NCI-H2107 (cell line): ENCODE measurements around the gene OSM.

ENCODE experiments used
- DNase-seq: peaks from one replicate; lab custom pipeline; 2025; lab: John Stamatoyannopoulos, UW

The OSM gene

GRCh38 chr22:30297991-30298701, 31.5 kb upstream of the OSM start:
- no peak for DNase-seq

DNA sequence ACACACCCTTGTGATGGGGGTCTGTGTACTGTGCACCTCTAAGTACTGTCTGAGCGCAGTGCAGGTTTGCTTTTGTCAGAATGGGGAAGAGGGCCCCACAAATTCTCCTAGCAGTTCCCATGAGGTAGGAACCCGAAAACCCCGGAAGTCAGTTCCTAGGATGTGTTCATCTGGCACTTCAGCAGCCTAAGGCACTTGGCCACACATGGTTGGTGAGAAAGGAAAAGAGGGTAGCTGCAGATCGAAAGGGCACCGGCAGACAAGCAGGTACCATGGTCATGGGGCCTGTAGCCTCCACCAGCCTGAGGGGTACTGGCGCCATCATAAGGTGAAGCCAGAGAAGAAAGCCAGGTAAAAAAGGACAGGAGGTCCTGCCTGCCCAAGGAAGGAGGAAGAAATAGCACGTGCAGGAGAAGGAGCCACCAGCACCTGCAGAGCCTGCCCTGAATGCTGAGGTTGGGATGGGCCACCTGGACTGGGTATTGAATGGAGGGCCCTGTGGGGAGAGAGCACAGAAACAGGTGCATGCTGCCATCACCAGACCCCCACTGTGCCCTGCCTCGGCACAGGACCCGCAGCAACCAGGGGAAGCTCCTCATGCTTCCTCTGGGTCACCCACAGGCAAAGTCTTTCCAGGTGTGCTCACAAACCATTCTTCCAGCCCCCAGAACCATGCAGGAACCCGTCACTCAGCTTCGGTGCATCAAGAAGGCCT, 30.8 kb upstream of the OSM start:
- DNase-seq, result no peak

GRCh38 chr22:30296833-30297232, 30.2 kb upstream of the OSM start:
- no peak for DNase-seq

GRCh38 chr22:30296324-30296723, 29.7 kb upstream of the OSM start:
- DNase-seq, result no peak

DNA sequence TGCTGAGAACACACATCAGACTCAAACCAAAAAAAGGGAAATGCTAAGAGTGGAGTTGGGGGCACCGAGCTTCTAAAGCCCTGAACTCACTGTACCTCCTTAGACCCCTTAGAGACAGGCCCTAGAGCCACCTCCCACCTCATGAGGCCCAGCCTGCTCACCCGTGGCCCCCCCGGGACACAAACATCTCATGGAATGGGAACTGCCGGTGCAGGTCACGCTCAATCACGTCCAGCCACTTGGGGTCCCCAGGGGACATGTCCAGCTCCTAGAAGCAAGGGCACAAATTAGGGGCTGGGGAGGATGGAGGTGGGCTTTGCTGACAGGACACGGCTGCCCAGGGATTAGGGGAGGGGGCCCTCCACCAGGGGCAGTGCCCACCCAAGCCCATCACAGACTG, 28.9 kb upstream of the OSM start:
- DNase-seq, result no peak

DNA sequence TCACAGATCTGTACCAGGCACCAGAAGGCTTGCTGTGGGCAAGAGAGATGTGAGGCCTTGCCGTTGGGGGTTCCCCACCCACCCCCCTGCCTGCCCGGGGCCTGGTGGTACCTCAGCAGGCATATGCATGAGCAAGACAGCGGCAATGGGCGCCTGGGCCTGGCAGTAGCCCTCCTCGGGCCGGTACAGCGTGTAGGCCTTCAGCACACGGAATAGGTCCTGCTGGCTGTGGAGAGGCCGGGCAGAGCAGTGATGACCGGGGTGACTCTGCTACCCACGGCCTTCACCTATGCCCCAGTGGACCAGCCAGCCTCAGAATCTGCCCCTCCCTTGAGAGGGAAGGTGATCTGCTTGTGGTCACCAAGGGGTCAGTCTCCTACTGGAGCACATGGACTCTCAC, 28.2 kb upstream of the OSM start:
- DNase-seq, result no peak

DNA sequence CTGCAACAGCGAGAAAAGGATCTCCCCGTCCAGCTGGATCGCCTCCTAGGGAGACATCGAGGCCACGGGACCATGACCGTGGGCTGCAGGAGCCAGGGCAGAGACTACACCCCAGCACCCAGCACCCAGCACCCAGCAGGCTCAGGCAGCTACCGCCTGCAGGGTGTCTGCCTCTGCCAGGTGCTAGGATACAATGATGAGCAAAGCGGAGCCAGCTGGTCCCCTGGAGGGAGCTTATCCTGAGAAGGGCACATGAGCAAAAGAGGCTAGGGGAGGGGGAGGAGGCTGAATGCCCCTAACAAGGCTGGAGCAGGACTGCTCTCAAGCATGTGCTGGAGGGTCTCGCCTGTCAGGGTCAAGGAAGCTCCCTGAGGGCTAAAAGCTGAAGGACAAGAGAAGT, 27.4 kb upstream of the OSM start:
- no peak for DNase-seq

GRCh38 chr22:30293026-30293425, 26.4 kb upstream of the OSM start:
- no peak for DNase-seq

GRCh38 chr22:30292069-30292970, 25.7 kb upstream of the OSM start:
- no peak for DNase-seq

GRCh38 chr22:30291058-30291892, 24.6 kb upstream of the OSM start:
- no peak for DNase-seq

- DNase-seq, result no peak
Measured at GRCh38 chr22:30290342-30291057, 23.8 kb upstream of the OSM start.

GRCh38 chr22:30289980-30290313, 23.3 kb upstream of the OSM start:
- DNase-seq, result no peak

DNA sequence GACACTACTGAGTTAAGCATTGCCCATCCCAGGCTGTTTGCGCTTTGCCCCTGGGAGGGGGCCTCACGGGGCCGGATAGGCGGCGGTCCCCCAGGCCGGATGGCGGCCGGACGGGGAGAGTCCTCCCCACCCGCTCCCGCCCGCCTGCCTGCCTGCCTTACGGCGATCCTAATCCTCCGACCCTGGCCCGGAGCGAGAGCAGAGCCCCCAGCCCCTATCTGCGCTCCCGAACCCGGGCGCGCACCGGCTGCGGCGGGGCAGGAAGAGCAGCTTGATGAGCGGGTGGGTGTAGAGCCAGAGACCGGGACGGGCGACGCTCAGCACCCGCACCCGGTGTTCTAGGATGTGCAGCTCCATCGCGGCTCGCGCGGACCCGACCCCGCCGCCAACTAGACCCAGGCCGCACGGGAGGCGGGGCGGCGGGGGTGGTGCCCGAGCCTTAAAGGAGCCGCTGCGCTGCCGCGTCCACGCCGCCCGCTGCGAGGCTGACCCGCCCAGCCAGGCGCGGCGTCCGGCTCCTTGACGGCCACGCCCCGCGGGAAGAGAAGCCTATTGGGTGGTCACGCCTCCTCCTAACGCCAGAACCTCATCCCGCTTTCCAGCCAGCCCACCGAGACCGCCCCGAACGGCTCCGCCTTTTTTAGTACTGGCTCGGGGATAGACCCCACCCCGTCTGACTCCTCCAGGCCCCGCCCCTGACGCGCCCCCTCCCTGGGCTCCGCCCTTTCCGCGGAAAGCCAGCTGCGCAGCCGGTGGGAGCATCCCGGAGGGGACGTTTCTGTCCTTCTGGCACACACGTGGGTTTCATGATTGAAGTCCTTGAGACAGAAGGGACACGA, 22.7 kb upstream of the OSM start, which contains the start of gene CASTOR1:
Gene CASTOR1, minus strand, starts transcription at position 365 of the 839 bp plus-strand sequence. Its CDS starts 8 bp downstream, at position 357.
- peak; percentile 59 for DNase-seq

- DNase-seq, result no peak
Measured at GRCh38 chr22:30288419-30289140, 21.9 kb upstream of the OSM start.

DNA sequence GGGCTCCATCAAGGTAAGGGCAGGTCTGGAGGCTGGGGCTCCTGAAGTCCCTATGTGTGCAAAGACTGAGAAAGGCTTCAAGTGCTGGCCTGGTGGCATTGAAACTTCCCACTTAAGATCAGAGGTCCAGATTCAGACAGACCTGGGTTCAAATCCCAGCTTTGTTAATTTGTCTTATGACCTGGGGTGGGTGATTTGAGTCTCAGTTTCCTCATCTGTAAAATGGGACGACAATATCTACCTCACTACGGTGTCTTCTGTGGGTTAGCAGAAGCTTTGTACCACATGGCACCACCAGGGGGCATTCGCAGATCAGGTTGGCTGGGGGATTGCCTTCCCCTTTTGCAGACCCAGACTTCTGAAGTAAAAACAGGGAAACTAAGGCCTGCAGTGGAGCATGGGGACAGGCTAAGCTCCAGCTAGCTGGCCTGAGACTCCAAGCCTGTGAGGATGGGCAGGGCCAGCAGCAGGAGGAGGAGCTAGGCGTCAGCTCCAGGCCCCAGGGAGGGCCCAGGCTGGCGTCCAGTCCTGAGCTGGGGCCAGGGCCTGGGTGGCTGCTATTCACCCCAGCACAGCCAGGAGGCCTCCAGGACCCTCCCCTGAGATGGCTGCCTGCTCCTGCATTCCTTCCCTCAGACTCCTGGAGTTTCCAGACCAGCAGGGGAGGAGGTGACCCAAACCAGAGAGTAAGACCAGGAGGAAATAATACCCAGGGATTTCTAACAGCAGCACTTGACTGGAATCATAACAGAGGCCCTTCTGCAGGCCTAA, 21.2 kb upstream of the OSM start:
- no peak for DNase-seq

DNA sequence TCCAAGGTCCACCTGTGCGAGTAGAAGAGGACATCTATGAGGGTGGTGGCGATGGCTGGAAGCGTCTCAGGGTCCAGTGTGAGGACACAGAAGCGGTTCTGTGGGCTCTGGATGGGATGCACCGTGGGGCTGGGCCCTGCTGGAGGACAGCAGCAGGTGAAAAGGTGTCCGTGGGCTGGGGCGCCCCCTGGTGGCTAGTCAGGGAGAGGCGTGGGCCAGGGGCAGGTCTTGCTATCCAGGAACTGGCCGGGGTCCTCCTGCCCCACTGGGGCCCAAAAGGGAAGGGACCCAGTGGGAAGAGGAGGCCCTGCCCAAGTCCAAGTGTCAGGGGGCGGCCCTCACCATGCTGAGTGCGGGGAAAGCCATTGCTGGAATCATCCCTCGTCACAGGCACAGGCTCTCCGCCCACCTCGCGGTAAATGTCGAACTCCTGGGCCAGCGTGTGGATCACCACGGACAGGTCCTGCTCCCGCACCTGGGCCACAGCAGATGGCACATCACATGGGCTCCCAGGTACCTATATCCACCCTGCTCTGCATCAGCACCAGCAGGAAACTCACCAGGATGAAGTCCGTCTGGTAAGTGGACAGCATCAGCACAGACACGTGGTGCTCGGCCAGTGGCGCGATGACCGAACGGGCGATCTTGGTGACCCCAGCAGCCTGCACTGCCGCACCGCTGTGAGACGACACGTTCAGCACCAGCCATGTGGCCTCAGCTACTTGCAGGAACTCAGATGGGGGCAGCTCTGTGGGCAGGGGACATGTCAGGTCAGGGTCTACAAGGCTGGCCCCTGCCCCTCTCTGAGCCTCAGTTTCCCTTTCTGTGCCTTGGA, 20.4 kb upstream of the OSM start:
- DNase-seq, result no peak

DNA sequence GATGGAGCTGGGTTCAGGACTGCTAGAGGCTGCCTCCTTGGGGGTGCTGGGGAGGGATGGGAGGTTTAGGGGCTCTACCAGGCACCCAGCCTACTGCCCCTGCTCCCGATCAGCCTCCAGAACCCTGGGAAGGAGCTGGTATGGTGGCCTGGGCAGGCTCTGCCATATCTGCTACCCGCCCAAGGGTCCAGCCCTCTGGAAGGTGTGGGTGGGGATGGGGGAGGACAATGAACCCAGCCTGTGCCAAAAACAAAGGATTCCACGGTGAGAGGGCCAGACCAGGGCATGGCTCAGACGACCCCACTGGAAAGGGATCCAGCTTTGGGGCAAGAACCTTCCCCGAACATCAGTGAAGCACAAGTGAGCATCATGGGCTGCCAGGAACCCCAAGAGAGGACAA, 19.7 kb upstream of the OSM start:
- no peak for DNase-seq

DNA sequence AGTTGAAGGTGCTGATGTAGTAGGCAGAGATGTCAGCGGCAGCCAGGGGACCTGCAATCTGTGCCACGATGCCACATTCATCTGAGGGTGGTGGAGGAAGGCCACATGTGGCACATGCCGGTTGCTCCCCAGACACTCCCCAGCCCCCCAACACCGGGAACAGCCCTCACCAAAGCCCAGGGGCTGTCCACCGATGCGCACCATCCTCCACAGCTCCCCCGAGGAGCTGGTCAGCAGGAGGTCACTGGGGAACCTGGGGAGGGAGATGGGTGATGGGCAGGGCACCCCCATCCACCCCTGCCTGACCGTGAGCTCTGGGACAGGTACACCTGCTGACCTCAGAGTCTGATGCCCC, 19.2 kb upstream of the OSM start:
- DNase-seq, result no peak
